GM21381 (cell line): Measurements from ENCODE around the gene CPT2.

Experiments used
- ATAC-seq: cut with Tn5 transposase; IDR thresholded peaks from one replicate; pipeline ENCODE4 v1.9.1; 2021; ENCODE audit warnings: mild to moderate bottlenecking, moderate library complexity; ENCODE audit not compliant: unreplicated experiment

CPT2 gene

DNA sequence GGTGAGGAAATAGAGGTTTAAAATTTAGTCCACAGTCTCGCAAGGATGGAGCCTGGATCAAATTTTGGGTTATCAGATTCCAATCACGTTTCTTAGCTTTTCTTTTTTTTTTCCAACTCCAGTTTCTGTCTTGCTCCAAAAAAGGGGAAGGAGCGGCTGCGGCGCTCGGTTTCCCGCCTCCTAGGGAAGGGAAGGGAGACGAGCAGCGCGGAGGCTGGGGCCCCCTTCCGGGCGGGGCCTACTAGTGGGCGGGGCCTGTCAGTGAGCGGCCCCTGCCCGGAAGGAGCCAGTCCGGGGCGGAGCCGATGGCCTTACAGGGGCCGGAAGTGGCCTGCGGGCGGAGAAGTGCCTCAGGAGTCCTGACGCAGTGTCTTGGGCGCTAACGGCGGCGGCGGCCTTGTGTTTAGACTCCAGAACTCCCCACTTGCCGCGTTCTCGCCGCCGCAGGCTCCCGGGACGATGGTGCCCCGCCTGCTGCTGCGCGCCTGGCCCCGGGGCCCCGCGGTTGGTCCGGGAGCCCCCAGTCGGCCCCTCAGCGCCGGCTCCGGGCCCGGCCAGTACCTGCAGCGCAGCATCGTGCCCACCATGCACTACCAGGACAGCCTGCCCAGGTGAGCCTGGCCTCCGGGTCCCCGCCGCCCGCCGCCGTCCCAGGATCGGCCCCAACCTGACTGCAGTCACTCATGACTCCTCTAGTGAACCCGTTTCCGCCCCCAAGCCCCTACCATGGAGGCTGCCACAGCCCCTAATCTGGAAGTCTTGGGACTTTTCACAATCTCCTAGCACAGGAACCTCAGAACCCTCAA is at the start of gene CPT2:
CPT2 (plus strand) TSS at position 340 of the 806 bp plus-strand sequence; CDS start at position 460, 120 bp downstream.
- ATAC-seq, result peak; percentile 99

GRCh38 chr1:53147174-53147573 is 49.5 kb upstream of the CPT2 start:
- ATAC-seq, result no peak

DNA sequence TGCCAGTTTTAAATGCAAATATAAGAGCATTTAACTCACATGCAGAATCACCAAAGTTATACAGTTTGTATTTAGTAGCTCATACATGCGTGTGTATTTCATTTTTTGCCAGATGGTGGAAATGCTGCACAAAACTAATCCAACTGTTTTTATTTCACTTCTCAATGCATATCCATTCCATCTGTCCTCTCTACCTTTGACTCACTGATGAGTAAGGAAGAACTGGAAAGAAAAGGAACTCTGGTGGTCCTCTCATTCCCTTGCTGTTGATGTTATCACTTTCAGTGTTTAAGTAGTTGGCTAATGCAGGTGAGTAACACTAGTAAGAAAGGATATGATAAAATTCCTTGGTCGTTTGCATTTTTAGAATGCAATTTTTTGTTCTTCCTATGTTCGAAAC is 48.5 kb upstream of the CPT2 start:
- no peak for ATAC-seq

- no peak for ATAC-seq
Measured at GRCh38 chr1:53153752-53154151, 42.9 kb upstream of the CPT2 start.

DNA sequence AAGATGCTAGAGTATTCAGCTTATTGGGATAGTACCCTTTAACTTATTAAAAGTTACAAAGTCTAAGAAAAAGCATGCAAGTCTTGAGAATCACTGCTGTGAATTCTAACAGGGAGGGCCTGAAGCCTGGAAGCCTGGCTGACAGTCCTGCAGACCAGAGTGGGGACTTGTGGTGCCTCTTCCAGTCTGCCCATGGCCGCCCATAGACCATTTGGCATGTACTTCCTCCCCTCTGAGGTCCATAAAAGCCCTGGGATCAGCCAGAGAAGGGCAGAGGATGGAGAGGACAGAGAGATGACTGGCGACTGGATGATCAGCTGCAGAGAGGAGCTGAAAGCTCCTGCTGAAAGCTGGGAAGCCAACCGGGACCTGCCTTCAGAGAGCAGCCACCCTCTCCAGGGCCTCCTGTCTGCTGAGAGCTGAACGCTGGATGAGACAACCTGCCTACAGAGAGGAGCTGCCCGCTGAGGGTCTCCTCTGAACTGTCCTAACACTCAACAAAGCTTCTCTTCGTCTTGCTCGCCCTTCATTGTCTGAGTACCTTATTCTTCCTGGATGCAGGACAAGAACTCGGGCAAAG is 41.7 kb upstream of the CPT2 start:
- no peak for ATAC-seq

DNA sequence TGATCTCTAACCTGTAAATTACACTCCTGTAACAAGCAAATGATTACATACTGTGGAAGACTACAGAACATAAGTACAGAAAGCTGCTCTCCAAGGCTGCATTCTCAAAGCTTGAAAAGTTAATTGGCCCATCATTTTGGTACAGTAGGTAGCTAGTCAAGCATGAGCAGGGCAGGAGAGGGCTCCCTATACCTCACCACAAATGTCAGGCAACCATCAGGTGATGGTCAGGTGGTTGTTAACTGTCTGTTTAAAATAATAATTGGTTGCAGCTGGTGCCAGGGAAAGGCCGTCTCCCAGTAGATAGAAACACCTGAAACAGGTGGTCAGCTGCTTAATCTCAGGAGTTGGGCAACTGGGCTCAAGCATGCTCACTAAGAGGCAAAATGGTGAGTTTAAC is 41.1 kb upstream of the CPT2 start:
- ATAC-seq, result no peak

DNA sequence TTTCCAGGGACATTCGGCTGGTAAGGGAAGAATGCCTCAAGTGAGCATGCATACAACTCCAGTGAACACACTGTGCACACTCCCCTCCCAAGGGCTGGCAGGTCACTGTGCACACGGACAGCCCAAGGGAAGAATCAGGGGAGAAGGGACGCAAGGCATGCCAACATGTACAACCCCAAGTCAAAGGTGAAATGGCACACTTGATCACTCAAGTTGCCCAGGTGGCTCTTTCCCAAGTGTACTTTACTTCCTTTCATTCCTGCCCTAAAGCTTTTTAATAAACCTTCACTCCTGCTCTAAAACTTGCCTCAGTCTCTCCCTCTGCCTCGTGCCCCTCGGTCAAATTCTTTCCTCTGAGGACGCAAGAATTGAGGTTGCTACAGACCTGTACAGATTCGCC is 40.7 kb upstream of the CPT2 start:
- no peak for ATAC-seq

GRCh38 chr1:53156783-53157182 is 39.8 kb upstream of the CPT2 start:
- no peak for ATAC-seq

GRCh38 chr1:53158900-53159299 is 37.7 kb upstream of the CPT2 start:
- no peak for ATAC-seq

DNA sequence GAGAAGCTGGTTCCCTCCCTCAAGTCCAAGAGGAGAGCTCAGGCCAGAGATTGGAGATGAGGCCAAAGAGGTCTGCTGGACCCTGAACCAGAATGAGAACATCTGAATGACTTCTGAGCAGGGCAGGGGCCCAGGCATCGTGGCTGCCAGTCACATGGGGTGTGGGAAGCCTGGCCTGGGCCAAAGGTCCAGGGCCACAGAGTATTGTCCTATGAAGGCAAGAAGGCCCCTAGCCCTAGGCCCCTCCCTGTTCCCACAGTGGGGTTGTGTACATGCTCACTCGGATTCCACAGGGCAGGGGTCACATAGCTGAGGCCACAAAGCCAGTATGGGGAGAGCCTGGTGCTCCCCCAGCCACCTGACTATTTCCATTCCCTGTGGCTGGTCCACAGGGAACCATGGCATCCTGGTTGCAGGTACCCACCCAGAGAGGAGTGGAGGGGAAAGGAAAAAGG is 35.7 kb upstream of the CPT2 start:
- no peak for ATAC-seq

DNA sequence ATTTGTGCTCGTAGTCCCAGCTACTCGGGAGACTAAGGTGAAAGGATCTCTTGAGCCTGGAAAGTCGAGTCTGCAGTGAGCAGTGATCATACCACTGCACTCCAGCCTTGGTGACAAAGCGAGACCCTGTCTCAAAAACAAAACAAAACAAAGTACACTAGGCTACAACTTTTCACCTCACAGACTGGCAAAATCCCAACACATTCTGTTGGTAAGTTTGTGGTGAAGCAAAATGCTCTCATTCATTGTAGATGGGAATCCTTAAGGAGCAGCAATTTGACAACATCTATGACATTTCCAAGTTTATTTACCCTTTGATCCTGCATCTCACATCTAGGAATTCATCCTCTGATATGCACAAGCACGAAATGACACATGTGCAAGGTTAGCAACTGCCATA is 34.0 kb upstream of the CPT2 start:
- no peak for ATAC-seq

DNA sequence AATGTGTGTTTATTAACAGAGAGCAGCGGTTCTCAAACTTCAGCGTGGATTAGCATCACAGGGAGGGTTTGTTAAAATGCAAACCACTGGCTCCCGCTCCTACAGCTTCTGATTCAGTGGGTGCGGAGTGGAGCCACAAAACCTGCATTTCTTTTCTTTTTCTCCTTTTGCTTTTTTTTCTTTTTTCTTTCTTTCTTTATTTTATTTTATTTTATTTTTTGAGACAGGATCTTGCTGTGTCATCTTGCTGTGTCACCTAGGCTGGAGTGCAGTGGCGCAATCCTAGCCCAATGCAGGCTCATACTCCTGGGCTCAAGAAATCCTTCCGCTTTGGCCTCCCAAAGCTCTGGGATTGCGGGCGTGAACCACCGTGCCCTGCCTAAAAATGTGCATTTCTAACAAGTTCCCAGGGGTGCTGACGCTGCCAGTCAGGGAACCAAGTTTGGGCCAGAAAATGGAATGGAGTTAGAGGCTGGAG is 33.3 kb upstream of the CPT2 start:
- no peak for ATAC-seq

GRCh38 chr1:53165408-53165961 is 31.1 kb upstream of the CPT2 start:
- ATAC-seq, result no peak

DNA sequence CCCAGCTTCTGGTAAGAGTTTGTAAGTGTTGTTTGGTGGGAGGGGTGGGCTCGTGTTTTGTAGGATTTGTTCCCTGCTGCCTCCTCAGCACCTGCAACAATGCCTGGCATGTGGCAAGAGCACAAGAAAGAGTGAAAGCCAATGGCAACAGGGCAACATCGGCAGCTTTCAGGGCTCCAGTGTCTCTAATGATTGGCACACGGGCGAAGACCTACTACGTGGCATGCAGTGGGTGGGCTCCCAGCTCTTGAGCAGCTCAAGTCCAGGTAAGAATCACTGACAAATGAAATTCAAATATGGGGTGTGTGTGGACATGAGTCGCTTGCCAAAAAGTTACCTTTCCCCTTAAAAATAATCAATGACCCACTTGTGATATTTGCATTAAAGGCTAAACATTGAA is 30.3 kb upstream of the CPT2 start:
- no peak for ATAC-seq

- no peak for ATAC-seq
Measured at GRCh38 chr1:53166912-53167311, 29.7 kb upstream of the CPT2 start.

DNA sequence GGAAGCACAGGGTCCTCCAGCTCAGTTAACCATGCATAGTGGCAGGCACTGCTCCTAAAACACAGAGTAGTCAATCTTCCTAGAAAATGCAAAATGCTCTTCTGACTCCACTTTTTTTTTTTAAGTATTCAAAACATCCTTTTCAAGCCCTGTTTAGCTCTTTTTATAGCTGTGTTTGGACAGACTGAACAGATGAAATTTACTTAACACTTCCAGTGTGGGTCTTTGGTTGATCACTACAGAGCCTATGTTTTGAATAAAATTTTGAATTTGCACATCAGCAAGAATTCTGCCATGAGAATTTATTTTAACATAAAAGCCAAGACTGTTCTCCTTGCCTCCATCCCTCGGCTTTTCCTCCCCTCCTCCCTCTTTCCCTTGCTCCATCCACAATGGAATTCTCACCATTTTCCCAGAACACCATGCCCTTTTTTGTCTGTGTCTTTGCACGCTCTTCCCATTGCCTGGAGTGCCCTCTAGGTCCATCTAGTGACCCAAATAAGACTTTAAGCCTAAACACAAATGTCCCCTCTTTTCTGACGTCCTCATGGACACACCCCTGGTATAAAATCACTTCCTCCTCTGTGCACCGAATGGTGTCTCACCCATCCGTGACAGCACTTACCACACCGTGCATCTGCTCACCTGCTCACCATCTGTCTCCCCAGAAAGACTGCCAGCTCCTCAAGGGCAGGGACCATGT is 24.0 kb upstream of the CPT2 start:
- ATAC-seq, result no peak

DNA sequence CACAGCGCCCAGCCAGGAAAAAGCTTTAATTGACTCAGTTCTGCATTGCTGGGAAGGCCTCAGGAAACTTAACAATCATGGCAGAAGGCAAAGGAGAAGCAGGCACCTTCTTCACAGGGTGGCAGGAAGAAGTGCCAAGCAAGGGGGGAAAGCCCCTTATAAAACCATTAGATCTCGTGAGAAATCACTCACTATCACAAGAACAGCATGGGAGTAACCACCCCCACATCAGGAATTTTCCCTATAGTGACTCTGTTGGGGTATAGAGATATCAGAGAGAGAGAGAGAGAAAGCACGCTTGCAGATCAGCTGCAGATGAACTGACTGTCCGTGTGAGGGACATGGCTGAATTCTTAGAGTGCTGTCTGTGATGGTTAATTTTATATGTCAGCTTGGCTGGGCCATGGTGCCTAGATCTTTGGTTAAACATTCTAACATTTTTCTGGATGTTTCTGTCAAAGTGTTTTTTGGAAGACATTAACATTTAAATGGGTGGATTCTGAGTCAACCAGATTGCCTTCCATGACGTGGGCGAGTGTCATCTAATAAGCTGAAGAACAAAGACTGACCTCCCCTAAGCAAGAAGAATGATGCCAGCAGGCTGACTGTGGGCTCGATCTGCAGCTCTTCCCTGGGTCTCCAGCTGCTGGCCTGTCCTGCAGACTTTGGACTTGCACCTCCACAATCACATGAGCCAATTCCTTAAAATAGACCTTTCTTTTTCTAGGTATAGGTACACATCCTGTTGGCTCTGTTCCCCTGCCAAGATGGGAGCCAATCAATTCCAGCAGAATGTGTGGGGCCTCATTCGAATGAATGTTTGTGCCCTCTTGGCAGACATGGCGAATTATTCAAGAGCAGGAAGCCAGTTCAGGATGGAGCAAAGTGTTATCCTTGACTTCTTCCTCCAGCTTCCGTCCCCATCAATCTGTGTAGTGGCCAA is 21.4 kb upstream of the CPT2 start:
- ATAC-seq, result no peak

GRCh38 chr1:53176452-53177208 is 20.0 kb upstream of the CPT2 start:
- ATAC-seq, result no peak

DNA sequence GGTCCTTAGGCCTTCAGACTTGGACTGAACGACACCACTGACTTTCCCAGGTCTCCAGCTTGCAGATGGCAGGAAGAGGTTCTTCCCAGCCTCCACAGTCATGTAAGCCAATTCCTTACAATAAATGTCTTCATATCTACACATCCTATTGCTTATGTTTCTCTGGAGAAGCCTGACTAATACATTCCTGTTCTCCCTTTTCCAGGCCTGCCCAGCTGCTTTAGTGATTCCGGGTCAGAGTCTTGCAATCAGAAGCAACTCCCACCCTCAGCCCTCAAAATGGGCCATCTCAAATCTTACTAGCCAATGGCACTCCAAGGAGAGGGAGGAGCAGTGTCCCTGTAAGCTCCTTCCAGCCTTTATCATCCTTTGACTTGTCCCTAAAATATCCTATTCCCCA is 16.4 kb upstream of the CPT2 start:
- ATAC-seq, result no peak

DNA sequence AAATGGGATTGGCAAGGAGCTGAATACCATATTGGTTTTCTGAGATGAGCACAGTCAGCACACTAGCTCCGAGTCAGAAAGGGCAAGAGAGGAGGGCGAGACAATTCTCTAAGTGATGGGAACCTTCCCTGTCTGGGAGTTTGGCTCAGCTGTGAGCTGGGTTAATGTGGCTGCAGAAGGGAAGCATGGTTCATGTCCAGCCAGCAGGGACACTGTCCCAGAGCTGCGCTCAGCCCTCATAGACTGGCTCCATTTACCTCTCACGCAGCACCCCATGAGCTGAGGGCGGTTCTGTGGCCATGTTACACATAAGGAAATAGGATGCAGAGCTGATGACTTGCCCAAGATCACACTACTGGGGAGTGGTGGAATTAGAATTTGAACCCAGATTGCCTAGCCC is 15.7 kb upstream of the CPT2 start:
- no peak for ATAC-seq
